ENCODE data around the gene DDX20. TPM values are rescaled to one million over a fixed set of nuclear protein-coding genes. Genes with fewer than 3 reads are reported as not detected.
"Not testable (repeated sequence)": the region's sequence is repeated elsewhere in the genome, so short reads cannot be mapped to it uniquely, and the experiment has no call there.

Gene DDX20
- total RNA-seq, 1 donor from 2014 or later, result 21.5 TPM

GRCh38 chr1:111791776-111792175 lies 36.1 kb downstream of the DDX20 start:
- peaks cover 24% of the 10 kb centered on the region for H3K4me1 Mint-ChIP-seq
- H3K4me3 Mint-ChIP-seq, result no peak overlapping the region
- DNase-seq (no peak), ATAC-seq (ENCODE audit: low read depth) (no peak)
- no peak for TF ChIP-seq CTCF (IDR thresholded peaks at IDR 0.05)
- ChIA-PET CTCF (no interaction called here), POLR2A (no interaction called here)
- peaks cover 25% of the 10 kb centered on the region for H3K27me3 Mint-ChIP-seq
- intact Hi-C loops (cut with micrococcal nuclease), result no loop called here
- H3K36me3 Mint-ChIP-seq (ENCODE audit: low read depth), result no peaks in the 10 kb centered on the region
- no peaks in the 10 kb centered on the region for H3K9me3 Mint-ChIP-seq
- H3K27ac Mint-ChIP-seq, result no peak overlapping the region

- no peak overlapping the region for H3K27ac Mint-ChIP-seq
- peaks cover 23% of the 10 kb centered on the region for H3K27me3 Mint-ChIP-seq
Measured at GRCh38 chr1:111792249-111792648, 36.5 kb downstream of the DDX20 start.

GRCh38 chr1:111793923-111794322 lies 38.2 kb downstream of the DDX20 start:
- TF ChIP-seq CTCF (IDR thresholded peaks at IDR 0.05), result no peak
- ChIA-PET POLR2A (interaction anchor here (0.5 to 0.7 kb wide), 2 partner anchors 22 to 61 kb away, joined by 3 to 4 read pairs; no protein-coding TSS in a partner anchor), CTCF (interaction anchor here (1.1 kb wide), 1 partner anchor 8 kb away, joined by 3 read pairs; no protein-coding TSS in a partner anchor)
- no peaks in the 10 kb centered on the region for H3K36me3 Mint-ChIP-seq (ENCODE audit: low read depth)
- peaks cover 21% of the 10 kb centered on the region for H3K27me3 Mint-ChIP-seq
- H3K9me3 Mint-ChIP-seq, result no peaks in the 10 kb centered on the region
- peaks cover 24% of the 10 kb centered on the region for H3K4me1 Mint-ChIP-seq
- ATAC-seq (ENCODE audit: low read depth) (no peak), DNase-seq (no peak)
- intact Hi-C loops (cut with micrococcal nuclease), result no loop called here
- no peak overlapping the region for H3K27ac Mint-ChIP-seq
- H3K4me3 Mint-ChIP-seq, result no peak overlapping the region

More at GRCh38 chr1:111792249-111792648, 36.5 kb downstream of the DDX20 start:
- ATAC-seq (ENCODE audit: low read depth), result no peak
- peaks cover 24% of the 10 kb centered on the region for H3K4me1 Mint-ChIP-seq
- H3K9me3 Mint-ChIP-seq, result no peaks in the 10 kb centered on the region
- H3K36me3 Mint-ChIP-seq (ENCODE audit: low read depth), result no peaks in the 10 kb centered on the region
- ChIA-PET POLR2A (no interaction called here), CTCF (interaction anchor here (1.0 kb wide), 1 partner anchor 566 kb away, joined by 3 read pairs; no protein-coding TSS in a partner anchor)
- H3K4me3 Mint-ChIP-seq, result no peak overlapping the region
- DNase-seq, result no peak
- no peak for TF ChIP-seq CTCF (IDR thresholded peaks at IDR 0.05)
- intact Hi-C loops (cut with micrococcal nuclease), result no loop called here

GRCh38 chr1:111795401-111795800 lies 39.7 kb downstream of the DDX20 start:
- POLR2A ChIA-PET, result no interaction called here
- H3K9me3 Mint-ChIP-seq, result no peaks in the 10 kb centered on the region
- TF ChIP-seq CTCF (IDR thresholded peaks at IDR 0.05), result no peak
- H3K4me3 Mint-ChIP-seq, result no peak overlapping the region
- CTCF ChIA-PET, result no interaction called here
- H3K27me3 Mint-ChIP-seq, result peaks cover 21% of the 10 kb centered on the region
- no peaks in the 10 kb centered on the region for H3K36me3 Mint-ChIP-seq (ENCODE audit: low read depth)
- intact Hi-C loops (cut with micrococcal nuclease), result no loop called here
- peaks cover 19% of the 10 kb centered on the region for H3K4me1 Mint-ChIP-seq
- ATAC-seq (ENCODE audit: low read depth) (no peak), DNase-seq (no peak)
- no peak overlapping the region for H3K27ac Mint-ChIP-seq

- no peak for TF ChIP-seq CTCF (IDR thresholded peaks at IDR 0.05)
- H3K9me3 Mint-ChIP-seq, result no peaks in the 10 kb centered on the region
- intact Hi-C loops (cut with micrococcal nuclease), result no loop called here
- H3K36me3 Mint-ChIP-seq (ENCODE audit: low read depth), result no peaks in the 10 kb centered on the region
- no peak overlapping the region for H3K4me3 Mint-ChIP-seq
- H3K4me1 Mint-ChIP-seq, result peaks cover 11% of the 10 kb centered on the region
- CTCF ChIA-PET, result no interaction called here
- DNase-seq (no peak), ATAC-seq (ENCODE audit: low read depth) (no peak)
- peaks cover 5% of the 10 kb centered on the region for H3K27me3 Mint-ChIP-seq
- H3K27ac Mint-ChIP-seq, result no peak overlapping the region
- POLR2A ChIA-PET, result no interaction called here
Measured at GRCh38 chr1:111798580-111798979, 42.9 kb downstream of the DDX20 start.

- DNase-seq; H3K36me3 Mint-ChIP-seq (ENCODE audit: low read depth); ATAC-seq (ENCODE audit: low read depth); H3K27me3 Mint-ChIP-seq; POLR2A ChIA-PET; H3K4me1 Mint-ChIP-seq; H3K4me3 Mint-ChIP-seq; intact Hi-C loops (cut with micrococcal nuclease); CTCF ChIA-PET; H3K9me3 Mint-ChIP-seq; H3K27ac Mint-ChIP-seq: not testable (repeated sequence)
Measured at GRCh38 chr1:111799722-111800121, 44.0 kb downstream of the DDX20 start.

Measured in activated B cell treated with CpG ODN at 0.5 μM for 24 hours (primary cell).